DND-41 (cell line): Measurements from ENCODE around the gene CLEC1B.

ENCODE experiments used
- ATAC-seq: fragments of 200-7000 bp; cut with Tn5 transposase; 3 replicates; pipeline ENCODE4 v1.9.1; 2021; ENCODE audit warnings: low read depth; ENCODE audit not compliant: insufficient read depth
- DNase-seq: peaks from one replicate; pipeline ENCODE4 v3.0.0-alpha.2; 2020
- H2AFZ ChIP-seq: 2 replicates; pipeline ENCODE4 v1.6.0; 2012; ENCODE audit warnings: low read depth, low read length
- H3K27ac ChIP-seq: 2 replicates; pipeline ENCODE4 v1.5.1; 2012; ENCODE audit warnings: low read length, inconsistent platforms
- H3K27me3 ChIP-seq: fragments of 200-600 bp; sonication (generic); 2 replicates; pipeline ENCODE4 v1.6.0; 2012; ENCODE audit warnings: low read length, mild to moderate bottlenecking, inconsistent platforms; ENCODE audit not compliant: insufficient read depth, poor library complexity
- H3K36me3 ChIP-seq: 2 replicates; pipeline ENCODE4 v1.5.1; 2012; ENCODE audit warnings: low read length, inconsistent platforms; ENCODE audit not compliant: insufficient read depth
- H3K4me1 ChIP-seq: 2 replicates; pipeline ENCODE4 v1.5.1; 2012; ENCODE audit warnings: mild to moderate bottlenecking, low read length; ENCODE audit not compliant: insufficient read depth
- H3K4me2 ChIP-seq: 2 replicates; pipeline ENCODE4 v1.6.0; 2012; ENCODE audit warnings: mild to moderate bottlenecking, moderate library complexity, low read length, inconsistent platforms; ENCODE audit not compliant: insufficient read depth
- H3K4me3 ChIP-seq, 2 experiments: fragments of 200-600 bp in 1 of 2; shearing (Covaris generic) in 1 of 2; 2 replicates each; pipeline ENCODE4 v1.5.1; 2012 to 2016; ENCODE audit warnings: inconsistent platforms in 2 of 2, low read length in 2 of 2, mild to moderate bottlenecking in 2 of 2, low read depth in 1 of 2, moderate library complexity in 1 of 2
- H3K79me2 ChIP-seq: 2 replicates; pipeline ENCODE4 v1.6.0; 2012; ENCODE audit warnings: low read length, inconsistent platforms; ENCODE audit not compliant: insufficient read depth
- H3K9ac ChIP-seq: 2 replicates; pipeline ENCODE4 v1.6.0; 2012; ENCODE audit warnings: low read depth, mild to moderate bottlenecking, inconsistent platforms, low read length, moderate library complexity
- H3K9me3 ChIP-seq: 2 replicates; pipeline ENCODE4 v1.5.1; 2012; ENCODE audit warnings: low read length, moderate library complexity, mild to moderate bottlenecking, inconsistent platforms; ENCODE audit not compliant: insufficient read depth, severe bottlenecking
- H4K20me1 ChIP-seq: 2 replicates; pipeline ENCODE4 v1.6.0; 2012; ENCODE audit warnings: low read length; ENCODE audit not compliant: insufficient read depth
- EZH2 ChIP-seq: IDR thresholded peaks from 3 replicates; pipeline ENCODE4 v1.6.1; 2012; ENCODE audit warnings: borderline replicate concordance, low read depth, mild to moderate bottlenecking, moderate library complexity, low read length, inconsistent platforms; ENCODE audit not compliant: severe bottlenecking
- TF ChIP-seq, protein P1 (sequence below): IDR thresholded peaks from 2 replicates; pipeline ENCODE4 v1.5.1; 2012; ENCODE audit warnings: borderline replicate concordance, low read length, moderate library complexity, mild to moderate bottlenecking; ENCODE audit not compliant: poor library complexity, severe bottlenecking; ENCODE audit errors: extremely low read depth

The CLEC1B gene

DNA sequence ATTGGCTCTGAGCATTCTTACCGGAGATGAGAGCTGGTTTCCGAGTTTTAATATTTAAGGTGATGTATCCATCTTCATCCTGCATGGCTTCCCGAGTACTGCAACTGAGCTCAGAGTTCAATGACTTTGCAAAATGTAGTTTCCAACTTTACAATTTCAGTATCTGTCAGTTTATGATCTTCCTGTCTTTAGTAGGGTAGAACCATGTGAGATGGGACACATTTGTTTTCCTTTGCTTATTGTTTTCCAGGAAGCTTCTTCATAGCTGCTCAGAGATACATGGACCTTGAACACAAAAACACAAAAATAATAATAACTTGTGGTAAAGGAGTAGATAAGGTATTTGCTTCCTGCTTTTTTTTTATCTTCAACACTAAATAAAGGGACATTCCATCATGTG, at the start of gene CLEC1B:
Gene CLEC1B, minus strand, starts transcription at position 106 of the 400 bp plus-strand sequence. Its CDS starts 21 bp downstream, at position 85.
- no peak for DNase-seq
- H2AFZ ChIP-seq, result no peak within 1 kb of the TSS
- no peak within 1 kb of the TSS for H3K27ac ChIP-seq
- no peaks in the 10 kb centered on the region for H3K36me3 ChIP-seq
- no peaks in the 10 kb centered on the region for H4K20me1 ChIP-seq
- no peak within 1 kb of the TSS for H3K9ac ChIP-seq
- no peak for TF ChIP-seq EZH2
- TF ChIP-seq, protein P1, sequence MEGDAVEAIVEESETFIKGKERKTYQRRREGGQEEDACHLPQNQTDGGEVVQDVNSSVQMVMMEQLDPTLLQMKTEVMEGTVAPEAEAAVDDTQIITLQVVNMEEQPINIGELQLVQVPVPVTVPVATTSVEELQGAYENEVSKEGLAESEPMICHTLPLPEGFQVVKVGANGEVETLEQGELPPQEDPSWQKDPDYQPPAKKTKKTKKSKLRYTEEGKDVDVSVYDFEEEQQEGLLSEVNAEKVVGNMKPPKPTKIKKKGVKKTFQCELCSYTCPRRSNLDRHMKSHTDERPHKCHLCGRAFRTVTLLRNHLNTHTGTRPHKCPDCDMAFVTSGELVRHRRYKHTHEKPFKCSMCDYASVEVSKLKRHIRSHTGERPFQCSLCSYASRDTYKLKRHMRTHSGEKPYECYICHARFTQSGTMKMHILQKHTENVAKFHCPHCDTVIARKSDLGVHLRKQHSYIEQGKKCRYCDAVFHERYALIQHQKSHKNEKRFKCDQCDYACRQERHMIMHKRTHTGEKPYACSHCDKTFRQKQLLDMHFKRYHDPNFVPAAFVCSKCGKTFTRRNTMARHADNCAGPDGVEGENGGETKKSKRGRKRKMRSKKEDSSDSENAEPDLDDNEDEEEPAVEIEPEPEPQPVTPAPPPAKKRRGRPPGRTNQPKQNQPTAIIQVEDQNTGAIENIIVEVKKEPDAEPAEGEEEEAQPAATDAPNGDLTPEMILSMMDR, result no peak
- H3K9me3 ChIP-seq, result no peaks in the 10 kb centered on the region
- no peaks in the 10 kb centered on the region for H3K4me1 ChIP-seq
- no peak within 1 kb of the TSS for H3K4me2 ChIP-seq
- no peak for ATAC-seq
- no peak within 1 kb of the TSS for H3K4me3 ChIP-seq
- H3K79me2 ChIP-seq, result no peaks in the 10 kb centered on the region
- H3K27me3 ChIP-seq, result peaks cover 40% of the 10 kb centered on the region

GRCh38 chr12:10048526-10048925, 49.6 kb upstream of the CLEC1B start:
- Histone ChIP-seq H3K79me2 (no peaks in the 10 kb centered on the region), H3K4me2 (no peak overlapping the region)
- DNase-seq, result no peak

GRCh38 chr12:10042167-10042566, 43.2 kb upstream of the CLEC1B start:
- H3K79me2 ChIP-seq, result no peaks in the 10 kb centered on the region
- H3K36me3 ChIP-seq, result no peaks in the 10 kb centered on the region
- H4K20me1 ChIP-seq, result no peaks in the 10 kb centered on the region
- peaks cover 21% of the 10 kb centered on the region for H3K27me3 ChIP-seq
- H3K4me1 ChIP-seq, result no peaks in the 10 kb centered on the region
- TF ChIP-seq, protein P1, result no peak
- no peak for TF ChIP-seq EZH2
- H3K4me2 ChIP-seq, result no peak overlapping the region
- H3K9ac ChIP-seq, result no peak overlapping the region
- H3K27ac ChIP-seq, result no peak overlapping the region
- H2AFZ ChIP-seq, result no peak overlapping the region
- H3K4me3 ChIP-seq, result no peak overlapping the region
- DNase-seq, result no peak
- no peak for ATAC-seq
- no peaks in the 10 kb centered on the region for H3K9me3 ChIP-seq

More at GRCh38 chr12:10048526-10048925, 49.6 kb upstream of the CLEC1B start:
- no peaks in the 10 kb centered on the region for H3K9me3 ChIP-seq
- H3K9ac ChIP-seq, result no peak overlapping the region
- no peak for ATAC-seq
- no peak overlapping the region for H3K4me3 ChIP-seq
- no peaks in the 10 kb centered on the region for H3K36me3 ChIP-seq
- no peak overlapping the region for H2AFZ ChIP-seq
- no peaks in the 10 kb centered on the region for H3K4me1 ChIP-seq
- peaks cover 18% of the 10 kb centered on the region for H3K27me3 ChIP-seq
- H4K20me1 ChIP-seq, result no peaks in the 10 kb centered on the region
- no peak overlapping the region for H3K27ac ChIP-seq
- no peak for TF ChIP-seq EZH2
- TF ChIP-seq, protein P1, result no peak
